Amniotic epithelial cell (primary cell): ENCODE data around the gene ANKRD50.

Source experiments
- DNase-seq: peaks from one replicate; pipeline ENCODE4 v3.0.0-alpha.2; 2010; ENCODE audit warnings: low read depth

Gene ANKRD50

GRCh38 chr4:124710015-124710741 lies 2.4 kb downstream of the ANKRD50 start:
- DNase-seq, result peak; percentile 51

- DNase-seq, result peak; percentile 77
Observed at GRCh38 chr4:124708517-124709300, 3.8 kb downstream of the ANKRD50 start.

- no peak for DNase-seq
Observed at GRCh38 chr4:124705393-124705792, 7.1 kb downstream of the ANKRD50 start.

- DNase-seq, result no peak
Observed at GRCh38 chr4:124703154-124703553, 9.4 kb downstream of the ANKRD50 start.

- DNase-seq, result no peak
Observed at GRCh38 chr4:124697441-124697840, 15.1 kb downstream of the ANKRD50 start.

GRCh38 chr4:124696182-124696581 lies 16.4 kb downstream of the ANKRD50 start:
- no peak for DNase-seq

GRCh38 chr4:124694946-124695598 lies 17.5 kb downstream of the ANKRD50 start:
- DNase-seq, result peak; percentile 41

- no peak for DNase-seq
Observed at GRCh38 chr4:124694306-124694705, 18.2 kb downstream of the ANKRD50 start.

- no peak for DNase-seq
Observed at GRCh38 chr4:124691801-124692200, 20.7 kb downstream of the ANKRD50 start.

- DNase-seq, result no peak
Observed at GRCh38 chr4:124686279-124686678, 26.3 kb downstream of the ANKRD50 start.

GRCh38 chr4:124685851-124686250 lies 26.7 kb downstream of the ANKRD50 start:
- DNase-seq, result no peak

GRCh38 chr4:124684301-124684700 lies 28.2 kb downstream of the ANKRD50 start:
- DNase-seq, result no peak

GRCh38 chr4:124682384-124682783 lies 30.1 kb downstream of the ANKRD50 start:
- no peak for DNase-seq

GRCh38 chr4:124666496-124666895 lies 46.0 kb downstream of the ANKRD50 start:
- DNase-seq, result no peak

GRCh38 chr4:124658795-124659194 lies 53.7 kb downstream of the ANKRD50 start:
- DNase-seq, result no peak

- no peak for DNase-seq
Observed at GRCh38 chr4:124650614-124651013, 61.9 kb downstream of the ANKRD50 start.

GRCh38 chr4:124647599-124647998 lies 64.9 kb downstream of the ANKRD50 start:
- DNase-seq, result no peak

GRCh38 chr4:124644621-124645020 lies 67.9 kb downstream of the ANKRD50 start:
- DNase-seq, result no peak

GRCh38 chr4:124642846-124643245 lies 69.7 kb downstream of the ANKRD50 start:
- DNase-seq, result no peak

GRCh38 chr4:124641715-124642381 lies 70.7 kb downstream of the ANKRD50 start:
- peak; percentile 91 for DNase-seq

GRCh38 chr4:124640022-124640730 lies 72.4 kb downstream of the ANKRD50 start:
- DNase-seq, result peak; percentile 30

GRCh38 chr4:124637321-124637720 lies 75.2 kb downstream of the ANKRD50 start:
- DNase-seq, result no peak
